Neural cell (in vitro differentiated cells): ENCODE results near the gene MAML2. TPM values are rescaled to one million over a fixed set of nuclear protein-coding genes. Genes with fewer than 3 reads are reported as not detected.

ENCODE experiments used
- H2AFZ ChIP-seq: fragments of 200-600, 300-800 bp; sonication (generic), shearing (Covaris generic); 2 replicates; pipeline ENCODE4 v1.6.0; 2014; ENCODE audit warnings: low read depth, mild to moderate bottlenecking, antibody characterized with exemption, low read length, moderate library complexity
- H3F3A ChIP-seq: fragments of 200-600 bp; shearing (Covaris generic); 2 replicates; pipeline ENCODE4 v1.6.1; 2016; ENCODE audit warnings: mild to moderate bottlenecking, moderate library complexity, mixed read lengths, antibody characterized with exemption, low read length; ENCODE audit not compliant: insufficient read depth, poor library complexity, severe bottlenecking
- H3K27ac ChIP-seq: fragments of 200-600, 300-800 bp; sonication (generic), shearing (Covaris generic); 2 replicates; pipeline ENCODE4 v1.5.1; 2014; ENCODE audit warnings: mild to moderate bottlenecking, low read length, moderate library complexity
- H3K27me3 ChIP-seq: fragments of 300-800, 200-600 bp; sonication (generic), shearing (Covaris generic); 2 replicates; pipeline ENCODE4 v1.6.0; 2014; ENCODE audit warnings: mild to moderate bottlenecking, low read depth, low read length, moderate library complexity; ENCODE audit not compliant: insufficient read depth
- H3K36me3 ChIP-seq: fragments of 300-800, 200-600 bp; sonication (generic), shearing (Covaris generic); 2 replicates; pipeline ENCODE4 v1.5.1; 2014; ENCODE audit warnings: mild to moderate bottlenecking, antibody characterized with exemption, low read length, moderate library complexity; ENCODE audit not compliant: insufficient read depth
- H3K4me2 ChIP-seq: fragments of 300-800, 200-600 bp; sonication (generic), shearing (Covaris generic); 2 replicates; pipeline ENCODE4 v1.6.0; 2014; ENCODE audit warnings: mild to moderate bottlenecking, low read length
- H3K4me3 ChIP-seq: fragments of 300-800, 200-600 bp; sonication (generic), shearing (Covaris generic); 2 replicates; pipeline ENCODE4 v1.5.1; 2014; ENCODE audit warnings: mild to moderate bottlenecking, low read length, moderate library complexity
- H3K79me2 ChIP-seq: fragments of 200-600 bp; shearing (Covaris generic); replicated peaks from 2 replicates; pipeline ENCODE4 v1.6.0; 2014; ENCODE audit warnings: mild to moderate bottlenecking, low read length, moderate library complexity; ENCODE audit not compliant: insufficient read depth
- H3K9ac ChIP-seq: fragments of 300-800, 200-600 bp; sonication (generic), shearing (Covaris generic); 2 replicates; pipeline ENCODE4 v1.6.1; 2016; ENCODE audit warnings: mild to moderate bottlenecking, low read length, mixed read lengths
- H3K9me2 ChIP-seq: fragments of 200-600 bp; shearing (Covaris generic); 2 replicates; pipeline ENCODE4 v1.6.1; 2016; ENCODE audit warnings: mild to moderate bottlenecking, low read length, mixed read lengths; ENCODE audit not compliant: insufficient read depth
- H3K9me3 ChIP-seq: fragments of 200-600, 300-800 bp; sonication (generic), shearing (Covaris generic); 2 replicates; pipeline ENCODE4 v1.6.1; 2016; ENCODE audit warnings: mild to moderate bottlenecking, mixed run types, low read length, moderate library complexity, mixed read lengths
- H4K20me1 ChIP-seq: fragments of 200-600 bp; shearing (Covaris generic); 2 replicates; pipeline ENCODE4 v1.6.1; 2016; ENCODE audit warnings: mild to moderate bottlenecking, mixed run types; ENCODE audit not compliant: insufficient read depth
- CTCF ChIP-seq: fragments of 450-650 bp; IDR thresholded peaks from 2 replicates; pipeline ENCODE4 v1.5.1; 2014; ENCODE audit warnings: antibody characterized with exemption, mild to moderate bottlenecking, moderate library complexity; ENCODE audit not compliant: poor library complexity, severe bottlenecking
- EP300 ChIP-seq: fragments of 450-650 bp; conservative IDR thresholded peaks from 2 replicates; pipeline ENCODE4 v1.6.1; 2014; ENCODE audit warnings: antibody characterized with exemption, mild to moderate bottlenecking, moderate library complexity; ENCODE audit not compliant: poor library complexity, severe bottlenecking
- EZH2 ChIP-seq: fragments of 200-600, 300-800 bp; shearing (Covaris generic), sonication (generic); IDR thresholded peaks from 2 replicates; pipeline ENCODE4 v1.6.1; 2014; ENCODE audit warnings: antibody characterized with exemption, low read length, borderline replicate concordance, mild to moderate bottlenecking; ENCODE audit not compliant: insufficient read depth, poor library complexity, severe bottlenecking
- MXI1 ChIP-seq: fragments of 450-650 bp; conservative IDR thresholded peaks from 2 replicates; pipeline ENCODE4 v1.6.1; 2014; ENCODE audit warnings: antibody characterized with exemption, mild to moderate bottlenecking; ENCODE audit not compliant: poor library complexity, severe bottlenecking
- POLR2AphosphoS5 ChIP-seq: IDR thresholded peaks from 2 replicates; pipeline ENCODE4 v1.6.1; 2012
- RAD21 ChIP-seq: fragments of 450-650 bp; conservative IDR thresholded peaks from 2 replicates; pipeline ENCODE4 v1.6.1; 2014; ENCODE audit warnings: antibody characterized with exemption, mild to moderate bottlenecking, moderate library complexity
- REST ChIP-seq: IDR thresholded peaks from 2 replicates; pipeline ENCODE4 v1.6.1; 2012; ENCODE audit warnings: borderline replicate concordance
- SMC3 ChIP-seq: fragments of 450-650 bp; conservative IDR thresholded peaks from 2 replicates; pipeline ENCODE4 v1.6.1; 2014; ENCODE audit warnings: antibody characterized with exemption, mild to moderate bottlenecking, moderate library complexity; ENCODE audit not compliant: poor library complexity
- TAF1 ChIP-seq: IDR thresholded peaks from 2 replicates; pipeline ENCODE4 v1.6.1; 2012; ENCODE audit warnings: low read depth
- polyA plus RNA-seq: library from polyadenylated mRNA; depleted of rRNA; stranded (reverse); fragments of >200 nt; gene quantifications from 2 replicates; pipeline ENCODE4 v1.2.3, GENCODE V29; 2014

MAML2 gene
- polyA plus RNA-seq, 1 donor from 2014 or later: 3.6 TPM

- no peaks in the 10 kb centered on the region for H4K20me1 ChIP-seq
- H3K27me3 ChIP-seq: no peaks in the 10 kb centered on the region
- no peak overlapping the region for H3K27ac ChIP-seq
- no peaks in the 10 kb centered on the region for H3K36me3 ChIP-seq
- H3K9ac ChIP-seq: no peak overlapping the region
- H3K4me2 ChIP-seq: no peak overlapping the region
- H3K4me3 ChIP-seq: no peak overlapping the region
- no peaks in the 10 kb centered on the region for H3K79me2 ChIP-seq
- TF ChIP-seq TAF1 (no peak), POLR2AphosphoS5 (no peak), EZH2 (no peak), EP300 (no peak), SMC3 (no peak), REST (no peak), RAD21 (no peak), CTCF (no peak)
- no peaks in the 10 kb centered on the region for H3F3A ChIP-seq
- H3K9me3 ChIP-seq: no peaks in the 10 kb centered on the region
- no peak overlapping the region for H2AFZ ChIP-seq
- H3K9me2 ChIP-seq: no peaks in the 10 kb centered on the region
Measured at GRCh38 chr11:96229354-96229977, 113.5 kb downstream of the MAML2 start.

- TF ChIP-seq CTCF (no peak), REST (no peak), EP300 (no peak), POLR2AphosphoS5 (no peak), SMC3 (no peak), MXI1 (no peak), TAF1 (no peak), RAD21 (no peak), EZH2 (no peak)
- no peak overlapping the region for H2AFZ ChIP-seq
- H3F3A ChIP-seq: no peaks in the 10 kb centered on the region
- H4K20me1 ChIP-seq: no peaks in the 10 kb centered on the region
- H3K4me2 ChIP-seq: no peak overlapping the region
- H3K9me2 ChIP-seq: no peaks in the 10 kb centered on the region
- no peak overlapping the region for H3K4me3 ChIP-seq
- no peak overlapping the region for H3K27ac ChIP-seq
- no peaks in the 10 kb centered on the region for H3K79me2 ChIP-seq
- no peak overlapping the region for H3K9ac ChIP-seq
- H3K27me3 ChIP-seq: no peaks in the 10 kb centered on the region
- H3K9me3 ChIP-seq: no peaks in the 10 kb centered on the region
- no peaks in the 10 kb centered on the region for H3K36me3 ChIP-seq
Measured at GRCh38 chr11:96228910-96229309, 114.1 kb downstream of the MAML2 start.
